ENCODE data around the gene FAM209B. TPM values are rescaled to one million over a fixed set of nuclear protein-coding genes. Genes with fewer than 3 reads are reported as not detected.
"Not testable (repeated sequence)": the region's sequence is repeated elsewhere in the genome, so short reads cannot be mapped to it uniquely, and the experiment has no call there.

Gene FAM209B
- total RNA-seq, 1 experiment from 2014 or later: 0.92 TPM

GRCh38 chr20:56520180-56520579 is 12.9 kb upstream of the FAM209B start:
- Histone ChIP-seq H3K23ac (ENCODE audit: insufficient read length, low read depth, low read length) (no peak overlapping the region), H3K27ac (ENCODE audit: insufficient read length, low read depth, low read length) (no peak overlapping the region), H4K8ac (replicated peaks; ENCODE audit: insufficient read length, low read depth, low read length) (no peak overlapping the region), H3K27me3 (ENCODE audit: insufficient read depth, low read length) (no peaks in the 10 kb centered on the region), H3K14ac (ENCODE audit: insufficient read depth, low read length) (no peak overlapping the region), H2BK15ac (ENCODE audit: low read depth, low read length) (no peak overlapping the region), H3K4me2 (ENCODE audit: insufficient read depth, insufficient read length, low read length) (no peak overlapping the region), H2BK20ac (ENCODE audit: low read depth, low read length, poor library complexity, severe bottlenecking) (no peak overlapping the region), H2AK5ac (ENCODE audit: insufficient read length, low read length) (no peak overlapping the region), H2AFZ (ENCODE audit: low read length) (no peak overlapping the region), H3K23me2 (ENCODE audit: insufficient read length, low read depth, low read length, poor library complexity, severe bottlenecking) (no peaks in the 10 kb centered on the region), H3T11ph (ENCODE audit: low read length) (no peak overlapping the region), H2BK120ac (ENCODE audit: low read depth, low read length, poor library complexity, severe bottlenecking) (no peak overlapping the region), H3K9me3 (ENCODE audit: control insufficient read depth, low read depth, low read length) (no peaks in the 10 kb centered on the region), H4K5ac (ENCODE audit: insufficient read length, low read depth, low read length) (no peak overlapping the region), H2BK12ac (ENCODE audit: insufficient read length, low read depth, low read length) (no peak overlapping the region), H3K79me1 (ENCODE audit: insufficient read depth, low read depth, low read length, poor library complexity, severe bottlenecking) (no peaks in the 10 kb centered on the region), H3K9ac (ENCODE audit: extremely low read depth, insufficient read length, low read length) (no peak overlapping the region), H2BK5ac (ENCODE audit: insufficient read length, low read length) (no peak overlapping the region), H4K91ac (ENCODE audit: insufficient read length, low read depth, low read length) (no peak overlapping the region), H3K79me2 (ENCODE audit: insufficient read depth, low read length) (no peaks in the 10 kb centered on the region), H3K18ac (ENCODE audit: insufficient read length, low read depth, low read length) (no peak overlapping the region), H3K4ac (ENCODE audit: low read depth, low read length) (no peak overlapping the region), H4K20me1 (ENCODE audit: control insufficient read depth, insufficient read depth, insufficient read length) (no peaks in the 10 kb centered on the region), H3K56ac (ENCODE audit: insufficient read length, low read depth, low read length) (no peak overlapping the region), H3K4me1 (ENCODE audit: insufficient read depth, low read length) (no peaks in the 10 kb centered on the region)
- no CpG with 5 or more reads among the region's 10 CpGs for WGBS (ENCODE audit: extremely low coverage, insufficient read length, low lambda C conversion rate)
- DNase-seq: no peak
- Mint-ChIP-seq H3K9me3 (peaks cover 17 to 19% of the 10 kb centered on the region in 2 experiments), H3K36me3 (ENCODE audit: insufficient read depth in 1 of 3, low read depth in 3 of 3) (peaks cover 41 to 53% (median 53%) of the 10 kb centered on the region in 3 experiments), H3K27me3 (ENCODE audit: low read depth) (peaks cover 3% of the 10 kb centered on the region), H3K4me3 (no peak overlapping the region), H3K27ac (no peak overlapping the region), H3K4me1 (no peaks in the 10 kb centered on the region)
- TF ChIP-seq CTCF (conservative IDR thresholded peaks at IDR 0.05): no peak

- peaks cover 17 to 19% of the 10 kb centered on the region in 2 experiments for H3K9me3 Mint-ChIP-seq
- no CpG with 5 or more reads among the region's 13 CpGs for WGBS (ENCODE audit: extremely low coverage, insufficient read length, low lambda C conversion rate)
- H3K4me2 ChIP-seq (ENCODE audit: insufficient read depth, insufficient read length, low read length): not testable (repeated sequence)
These were observed 12.2 kb upstream of the FAM209B start for GRCh38 chr20:56520746-56521354.

More at GRCh38 chr20:56520746-56521354, 12.2 kb upstream of the FAM209B start:
- not testable (repeated sequence) for H3K14ac ChIP-seq (ENCODE audit: insufficient read depth, low read length); H2BK12ac ChIP-seq (ENCODE audit: insufficient read length, low read depth, low read length); H3K4me1 ChIP-seq (ENCODE audit: insufficient read depth, low read length); H3K27ac ChIP-seq (ENCODE audit: insufficient read length, low read depth, low read length); H3K18ac ChIP-seq (ENCODE audit: insufficient read length, low read depth, low read length); H2AFZ ChIP-seq (ENCODE audit: low read length); H2BK5ac ChIP-seq (ENCODE audit: insufficient read length, low read length); H4K91ac ChIP-seq (ENCODE audit: insufficient read length, low read depth, low read length); H3K56ac ChIP-seq (ENCODE audit: insufficient read length, low read depth, low read length); H2AK5ac ChIP-seq (ENCODE audit: insufficient read length, low read length); H2BK20ac ChIP-seq (ENCODE audit: low read depth, low read length, poor library complexity, severe bottlenecking); H3K9me3 ChIP-seq (ENCODE audit: control insufficient read depth, low read depth, low read length); H2BK15ac ChIP-seq (ENCODE audit: low read depth, low read length); H3K4ac ChIP-seq (ENCODE audit: low read depth, low read length); H4K8ac ChIP-seq (replicated peaks; ENCODE audit: insufficient read length, low read depth, low read length); H3K9ac ChIP-seq (ENCODE audit: extremely low read depth, insufficient read length, low read length); H3K4me3 Mint-ChIP-seq; H3K4me1 Mint-ChIP-seq; H3K79me2 ChIP-seq (ENCODE audit: insufficient read depth, low read length); H2BK120ac ChIP-seq (ENCODE audit: low read depth, low read length, poor library complexity, severe bottlenecking); DNase-seq; H4K20me1 ChIP-seq (ENCODE audit: control insufficient read depth, insufficient read depth, insufficient read length); H3K27ac Mint-ChIP-seq; H3K27me3 Mint-ChIP-seq (ENCODE audit: low read depth); H3K79me1 ChIP-seq (ENCODE audit: insufficient read depth, low read depth, low read length, poor library complexity, severe bottlenecking); H3K23me2 ChIP-seq (ENCODE audit: insufficient read length, low read depth, low read length, poor library complexity, severe bottlenecking); H3K23ac ChIP-seq (ENCODE audit: insufficient read length, low read depth, low read length); H4K5ac ChIP-seq (ENCODE audit: insufficient read length, low read depth, low read length); H3K27me3 ChIP-seq (ENCODE audit: insufficient read depth, low read length); H3T11ph ChIP-seq (ENCODE audit: low read length)
- peaks cover 41 to 50% (median 48%) of the 10 kb centered on the region in 3 experiments for H3K36me3 Mint-ChIP-seq (ENCODE audit: insufficient read depth in 1 of 3, low read depth in 3 of 3)
